Stimulated activated CD8-positive, alpha-beta memory T cell treated with anti-CD3 and anti-CD28 coated beads, Interleukin-7, amount 100 ng/mL, for 1 hour (primary cell): ENCODE measurements around the gene RBM20.

Experiments
- DNase-seq, 2 donors: peaks; one replicate each; pipeline ENCODE4 v3.0.0-alpha.2; 2020; ENCODE audit warnings: low read depth in 2 of 2

The RBM20 gene

DNA sequence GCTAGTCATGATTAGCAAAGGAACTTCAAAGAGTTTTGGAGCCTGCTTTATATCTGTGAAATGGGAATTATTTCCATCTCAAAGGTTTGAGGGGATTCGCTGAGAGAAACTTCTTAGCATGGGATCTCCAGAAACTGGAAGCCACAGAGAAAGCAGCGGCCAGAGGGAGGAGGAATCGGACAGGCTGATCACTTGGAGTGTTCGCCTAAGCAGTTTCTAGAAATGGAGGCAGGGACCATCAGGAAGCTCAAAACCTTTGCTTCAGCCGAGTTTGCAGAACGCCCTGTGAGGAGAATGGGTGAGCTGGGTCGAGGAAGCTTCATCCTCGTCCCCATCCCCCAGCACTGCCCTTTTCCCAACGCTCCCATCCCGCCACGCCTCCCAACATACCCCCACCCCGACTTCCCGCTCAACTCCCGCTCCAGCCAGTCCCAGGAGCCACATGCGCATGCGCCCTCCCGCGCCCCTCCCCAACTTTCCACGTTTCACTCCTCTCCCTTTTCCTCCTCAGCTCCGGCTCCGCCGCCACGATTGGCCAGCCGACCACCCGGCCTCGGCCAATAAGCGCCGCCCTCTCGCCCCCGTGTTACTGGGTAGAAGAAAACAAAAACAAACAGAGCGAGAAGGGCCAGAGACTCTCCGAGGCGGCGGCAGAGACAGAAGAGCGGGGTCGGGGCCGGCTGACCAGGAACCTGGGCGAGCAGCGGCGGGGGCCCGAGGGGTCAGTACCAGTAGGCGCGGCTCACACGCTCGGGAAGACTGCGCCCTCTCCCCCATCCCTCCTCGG, 227.4 kb downstream of the RBM20 start, which contains the start of gene PDCD4:
PDCD4 (plus strand) TSS at position 631 of the 787 bp plus-strand sequence. CDS start 4,100 bp downstream, outside the sequence.
- peak; percentile 84 to 89 for DNase-seq

GRCh38 chr10:110872145-110872983, 228.2 kb downstream of the RBM20 start:
- DNase-seq: peak; percentile 51 to 52

DNA sequence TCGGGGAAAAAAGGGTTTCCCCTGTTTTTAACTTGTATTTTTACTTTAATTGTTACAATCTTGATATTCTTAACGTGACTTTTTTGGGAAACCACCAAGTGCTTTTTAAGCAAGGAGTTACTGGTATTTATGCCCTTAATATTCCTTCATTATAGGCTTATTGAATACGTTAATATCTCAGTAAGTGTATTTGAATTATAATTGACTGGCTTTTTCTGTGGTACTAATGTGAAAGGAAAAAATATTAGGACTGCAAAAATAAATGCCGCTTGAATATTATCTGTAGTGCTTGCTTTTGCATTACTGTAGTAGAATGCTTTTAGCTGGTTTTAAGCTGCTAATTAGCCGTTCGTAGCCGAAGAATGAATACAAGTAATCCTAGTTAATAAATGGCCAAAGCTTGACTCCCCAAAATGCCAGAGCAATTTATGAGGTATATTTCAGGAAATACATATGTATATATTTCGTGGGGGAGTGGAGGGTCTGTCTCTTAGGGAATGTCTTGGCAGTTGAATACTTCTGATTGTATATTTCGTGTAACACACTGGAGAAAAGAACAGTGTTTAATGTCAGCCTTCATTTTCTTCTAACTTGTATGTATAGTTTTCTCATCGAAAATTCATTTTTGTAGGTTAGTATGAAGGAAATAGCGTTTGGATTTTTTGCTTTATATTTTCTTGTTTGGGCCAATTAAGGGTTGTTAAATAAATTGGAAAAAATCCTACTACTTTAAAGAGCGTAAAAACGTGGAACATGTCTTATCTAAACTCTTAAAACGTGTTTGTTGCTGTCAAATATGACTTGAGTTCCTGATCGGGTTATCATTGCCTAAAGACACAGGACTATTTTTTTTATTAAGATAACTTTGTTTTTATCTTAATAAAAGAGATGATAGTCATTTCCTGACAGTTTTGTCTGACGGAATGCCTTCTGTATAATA, 229.1 kb downstream of the RBM20 start:
- no peak for DNase-seq

DNA sequence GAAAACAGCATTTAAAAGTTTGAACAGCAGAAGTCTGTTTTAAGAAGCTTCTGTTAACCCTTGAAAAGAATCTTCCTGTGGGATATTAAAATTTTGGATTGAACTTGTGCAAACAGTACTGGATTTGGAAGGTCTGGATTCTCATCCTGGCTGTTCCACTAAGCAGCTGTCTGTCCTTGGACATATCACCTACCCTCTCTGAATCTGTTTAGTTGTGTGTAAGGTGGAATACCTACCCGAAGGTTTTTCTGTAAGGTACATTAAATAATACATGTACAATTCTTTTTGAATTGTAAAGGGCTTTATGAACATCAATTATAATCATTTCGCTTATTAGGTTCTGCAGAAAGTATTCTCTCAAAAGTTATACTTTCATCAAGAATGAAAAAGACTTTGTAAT, 229.8 kb downstream of the RBM20 start:
- DNase-seq: no peak

- DNase-seq: no peak
Measured at GRCh38 chr10:110876000-110876399, 231.9 kb downstream of the RBM20 start.

GRCh38 chr10:110876788-110877187, 232.7 kb downstream of the RBM20 start:
- DNase-seq: no peak

- DNase-seq: no peak
Measured at GRCh38 chr10:110880012-110880411, 235.9 kb downstream of the RBM20 start.

DNA sequence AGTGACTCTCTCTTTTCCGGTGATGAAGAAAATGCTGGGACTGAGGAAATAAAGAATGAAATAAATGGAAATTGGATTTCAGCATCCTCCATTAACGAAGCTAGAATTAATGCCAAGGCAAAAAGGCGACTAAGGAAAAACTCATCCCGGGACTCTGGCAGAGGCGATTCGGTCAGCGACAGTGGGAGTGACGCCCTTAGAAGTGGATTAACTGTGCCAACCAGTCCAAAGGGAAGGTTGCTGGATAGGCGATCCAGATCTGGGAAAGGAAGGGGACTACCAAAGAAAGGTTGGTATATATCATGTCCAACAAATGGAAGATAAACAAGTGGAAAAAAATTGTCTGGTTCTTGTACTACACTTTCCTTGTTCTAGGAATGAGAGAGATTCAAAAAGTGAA, 237.1 kb downstream of the RBM20 start:
- DNase-seq: no peak

DNA sequence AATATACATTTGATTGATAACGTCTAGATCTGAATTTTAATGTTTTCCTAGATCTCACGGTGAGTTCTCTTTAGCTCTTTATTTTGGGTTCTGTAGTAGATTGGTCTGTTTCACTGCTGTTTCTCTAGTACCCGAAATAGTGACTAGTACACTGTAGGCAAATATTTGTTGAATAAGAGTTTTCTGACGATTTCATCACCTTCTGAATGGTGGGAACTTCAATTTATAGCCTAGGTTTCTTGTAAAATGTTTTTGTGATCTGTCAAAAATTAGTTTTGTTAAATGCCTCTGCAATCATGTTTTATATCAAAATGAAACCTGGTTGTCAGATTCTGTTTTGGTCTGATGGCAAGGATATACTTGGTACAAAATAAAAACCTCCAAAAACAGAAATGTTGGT, 237.8 kb downstream of the RBM20 start:
- no peak for DNase-seq

DNA sequence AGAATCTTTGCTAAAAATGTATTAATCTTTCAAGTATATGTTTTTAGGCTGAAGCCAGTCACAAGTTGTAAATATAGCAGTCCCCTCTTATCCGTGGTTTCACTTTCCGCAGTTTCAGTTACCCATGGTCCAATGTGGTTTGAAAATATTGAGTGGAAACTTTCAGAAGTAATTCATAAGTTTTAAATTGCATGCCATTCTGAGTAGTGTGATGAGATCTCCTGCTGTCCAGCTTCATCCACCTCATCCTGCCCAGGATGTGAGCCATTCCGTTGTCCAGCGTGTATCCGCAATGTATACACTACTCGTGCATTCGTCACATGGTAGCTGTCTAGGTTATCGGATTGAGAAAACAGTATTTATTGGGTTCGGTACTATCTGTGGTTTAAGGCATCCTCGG, 239.8 kb downstream of the RBM20 start:
- no peak for DNase-seq

DNA sequence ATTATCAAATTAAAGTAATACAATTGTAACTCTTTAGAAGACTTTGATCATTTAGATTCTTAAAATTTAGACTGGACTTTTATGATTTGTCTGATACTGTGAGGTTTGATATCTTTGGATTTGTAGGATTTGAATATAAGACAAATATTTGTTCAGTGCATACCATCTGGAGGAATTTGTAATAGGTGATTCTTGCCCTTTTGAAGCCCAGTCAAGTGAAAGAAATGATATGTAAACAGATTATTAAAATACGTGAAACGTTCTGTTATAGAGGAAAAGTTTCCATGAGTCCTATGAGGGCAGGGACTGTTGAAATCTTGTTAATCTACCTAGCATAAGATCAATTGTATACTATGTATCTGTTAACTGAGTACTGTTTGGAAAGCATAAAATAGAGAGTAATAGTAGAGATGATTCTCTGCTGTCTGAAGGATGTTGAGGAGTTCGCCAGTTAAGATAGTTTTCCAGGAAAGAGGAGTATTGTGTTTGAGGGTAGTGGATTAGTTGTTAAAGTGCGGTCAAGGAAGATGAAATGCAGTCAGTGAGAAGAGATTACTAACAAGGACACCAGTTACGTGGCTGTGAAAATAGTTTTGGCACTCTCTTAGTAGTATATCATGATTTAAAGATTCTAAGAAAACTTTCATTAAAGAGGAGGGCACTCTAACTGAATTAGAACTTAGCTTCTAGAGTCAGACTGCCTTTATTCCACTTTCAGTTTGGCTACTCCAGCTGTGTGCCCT, 242.0 kb downstream of the RBM20 start:
- DNase-seq: no peak

GRCh38 chr10:110887560-110887959, 243.4 kb downstream of the RBM20 start:
- no peak for DNase-seq
